Measurements from ENCODE around the gene CYP2B6.
"Not testable (repeated sequence)": the region's sequence is repeated elsewhere in the genome, so short reads cannot be mapped to it uniquely, and the experiment has no call there.

Gene CYP2B6

GRCh38 chr19:40974633-40975037, 16.4 kb upstream of the CYP2B6 start:
- no peak overlapping the region for H3K4me3 ChIP-seq (replicated peaks; ENCODE audit: low read depth, low read length)
- peak; percentile 84 for TF ChIP-seq CTCF (IDR thresholded peaks at IDR 0.05; ENCODE audit: low read depth, low read length, missing control alignments)
- peak; percentile 39 for DNase-seq (ENCODE audit: extremely low read depth, low read depth)

GRCh38 chr19:40976134-40976533, 14.9 kb upstream of the CYP2B6 start:
- no peak for TF ChIP-seq CTCF (IDR thresholded peaks at IDR 0.05; ENCODE audit: low read depth, low read length, missing control alignments)
- no peak for DNase-seq (ENCODE audit: extremely low read depth, low read depth)

GRCh38 chr19:40976724-40977123, 14.4 kb upstream of the CYP2B6 start:
- no peak overlapping the region for H3K4me3 ChIP-seq (replicated peaks; ENCODE audit: low read depth, low read length)
- no peak for TF ChIP-seq CTCF (IDR thresholded peaks at IDR 0.05; ENCODE audit: low read depth, low read length, missing control alignments)
- no peak for DNase-seq (ENCODE audit: extremely low read depth, low read depth)

More at GRCh38 chr19:40976134-40976533, 14.9 kb upstream of the CYP2B6 start:
- no peak overlapping the region for H3K4me3 ChIP-seq (replicated peaks; ENCODE audit: low read depth, low read length)

- not testable (repeated sequence) for H3K4me3 ChIP-seq (replicated peaks; ENCODE audit: low read depth, low read length); DNase-seq (ENCODE audit: extremely low read depth, low read depth)
These were observed 11.3 kb upstream of the CYP2B6 start for GRCh38 chr19:40979759-40980158.

DNA sequence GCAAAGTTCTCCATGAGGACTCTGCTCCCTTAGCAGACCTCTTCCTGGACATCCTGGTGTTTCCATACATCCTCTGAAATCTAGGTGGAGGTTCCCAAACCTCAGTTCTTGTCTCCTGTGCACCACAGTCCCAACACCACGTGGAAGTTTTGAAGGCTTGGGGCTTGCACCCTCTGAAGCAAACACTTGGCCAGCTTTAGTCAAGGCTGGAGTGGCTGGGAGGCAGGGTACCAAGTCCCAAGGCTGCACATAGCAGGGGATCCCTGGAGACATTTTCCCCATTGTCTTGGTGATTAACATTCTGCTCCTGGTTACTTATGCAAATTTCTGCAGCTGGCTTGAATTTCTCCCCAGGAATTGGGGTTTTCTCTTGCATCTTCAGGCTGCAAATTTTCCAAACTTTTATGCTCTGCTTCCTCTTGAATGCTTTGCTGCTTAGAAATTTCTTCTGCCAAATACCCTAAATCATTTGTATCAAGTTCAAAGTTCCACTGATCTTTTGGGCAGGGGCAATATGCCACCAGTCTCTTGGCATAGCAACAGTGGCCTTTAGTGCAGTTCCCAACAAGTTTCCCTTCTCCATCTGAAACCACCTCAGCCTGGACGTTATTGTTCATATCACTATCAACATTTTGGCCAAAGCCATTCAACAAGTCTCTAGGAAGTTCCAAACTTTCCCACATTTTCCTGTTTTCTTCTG, 10.2 kb upstream of the CYP2B6 start:
- DNase-seq (ENCODE audit: extremely low read depth, low read depth); H3K4me3 ChIP-seq (replicated peaks; ENCODE audit: low read depth, low read length): not testable (repeated sequence)

- TF ChIP-seq CTCF (IDR thresholded peaks at IDR 0.05; ENCODE audit: low read depth, low read length, missing control alignments) = no peak
- H3K4me3 ChIP-seq (replicated peaks; ENCODE audit: low read depth, low read length) = no peak overlapping the region
- no peak for DNase-seq (ENCODE audit: extremely low read depth, low read depth)
These were observed 9.5 kb upstream of the CYP2B6 start for GRCh38 chr19:40981591-40981990.

DNA sequence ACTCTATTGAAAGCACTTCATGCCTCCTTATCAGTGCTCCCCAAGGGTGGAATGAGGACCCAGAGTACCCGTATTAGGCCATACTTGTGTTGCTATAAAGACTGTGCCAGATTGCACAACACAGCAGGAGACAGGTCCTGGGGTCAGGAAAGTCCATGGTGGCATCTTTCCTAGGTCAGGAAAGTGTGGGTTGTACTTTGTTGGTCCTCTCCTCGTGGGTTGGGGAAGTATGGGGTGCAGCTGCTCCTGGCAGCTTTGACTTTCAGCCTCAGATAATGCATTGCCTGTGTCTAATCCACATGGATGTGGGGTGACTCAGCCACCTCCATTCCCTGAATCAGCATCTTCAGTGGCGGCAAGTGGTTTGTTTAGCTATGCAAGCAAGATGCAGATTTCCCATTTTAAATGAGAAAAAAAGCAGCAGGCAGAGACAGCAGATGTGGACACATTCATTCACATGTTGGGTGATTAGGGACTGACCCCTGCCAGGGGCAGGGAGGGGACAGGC, 8.4 kb upstream of the CYP2B6 start:
- TF ChIP-seq CTCF (IDR thresholded peaks at IDR 0.05; ENCODE audit: low read depth, low read length, missing control alignments) = no peak
- DNase-seq (ENCODE audit: extremely low read depth, low read depth) = no peak
- H3K4me3 ChIP-seq (replicated peaks; ENCODE audit: low read depth, low read length) = no peak overlapping the region

DNA sequence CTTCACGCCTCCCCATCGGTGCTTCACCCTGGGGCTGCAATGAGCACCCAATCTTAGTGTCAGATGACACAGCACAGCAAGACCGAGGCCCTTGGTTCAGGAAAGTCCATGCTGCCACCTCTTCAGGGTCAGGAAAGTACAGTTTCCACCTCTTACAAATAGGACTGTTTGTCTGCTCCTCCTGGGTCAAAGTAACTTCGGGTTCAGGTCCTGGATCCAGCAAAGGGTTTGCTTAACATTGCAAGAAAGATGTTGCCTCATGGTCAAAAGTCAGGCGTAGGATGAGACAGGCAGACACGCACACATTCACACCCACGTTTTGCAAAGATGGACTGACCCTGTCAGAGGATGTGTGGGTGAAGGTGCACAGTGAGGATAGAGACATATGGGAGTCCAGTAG, 1.6 kb upstream of the CYP2B6 start:
- no peak for TF ChIP-seq CTCF (IDR thresholded peaks at IDR 0.05; ENCODE audit: low read depth, low read length, missing control alignments)
- H3K4me3 ChIP-seq (replicated peaks; ENCODE audit: low read depth, low read length) = no peak overlapping the region
- no peak for DNase-seq (ENCODE audit: extremely low read depth, low read depth)
